Neutrophil (primary cell): ENCODE data around the gene RET.

ENCODE experiments used
- H3K27ac ChIP-seq: fragments of 200-600 bp; sonication (generic); 2 replicates; pipeline ENCODE4 v1.5.1; 2016; ENCODE audit warnings: mild to moderate bottlenecking, moderate library complexity
- H3K27me3 ChIP-seq: fragments of 200-600 bp; sonication (generic); 2 replicates; pipeline ENCODE4 v1.6.0; 2016; ENCODE audit warnings: mild to moderate bottlenecking
- H3K36me3 ChIP-seq: fragments of 200-600 bp; sonication (generic); 2 replicates; pipeline ENCODE4 v1.5.1; 2017
- H3K4me1 ChIP-seq, 2 experiments: fragments of 200-600 bp in 1 of 2; sonication (generic) in 1 of 2; 1 replicate in 1 of 2; 2 replicates in 1 of 2; pipeline versions ENCODE4 v1.5.1 to v1.6.1; 2013 to 2016; ENCODE audit warnings: low read depth in 1 of 2, low read length in 1 of 2, mild to moderate bottlenecking in 1 of 2, moderate library complexity in 1 of 2; ENCODE audit not compliant: control insufficient read depth in 1 of 2, insufficient read depth in 1 of 2
- H3K4me3 ChIP-seq, 2 experiments: fragments of 200-600 bp in 1 of 2; sonication (generic) in 1 of 2; 1 replicate in 1 of 2; 2 replicates in 1 of 2; pipeline ENCODE4 v1.5.1; 2013 to 2016; ENCODE audit warnings: low read depth in 1 of 2, low read length in 1 of 2, mild to moderate bottlenecking in 1 of 2, moderate library complexity in 1 of 2
- H3K9me3 ChIP-seq: fragments of 200-600 bp; sonication (generic); 2 replicates; pipeline ENCODE4 v1.5.1; 2016
- CTCF ChIP-seq: fragments of 200-600 bp; sonication (generic); IDR thresholded peaks from 2 replicates; pipeline ENCODE4 v1.5.1; 2016; ENCODE audit warnings: antibody characterized with exemption

The RET gene

GRCh38 chr10:43060291-43060690 is 16.6 kb upstream of the RET start:
- no peak for TF ChIP-seq CTCF
- H3K36me3 ChIP-seq: no peaks in the 10 kb centered on the region
- H3K27me3 ChIP-seq: peaks cover 14% of the 10 kb centered on the region
- no peaks in the 10 kb centered on the region for H3K9me3 ChIP-seq
- no peaks in the 10 kb centered on the region for H3K4me1 ChIP-seq
- no peak overlapping the region for H3K4me3 ChIP-seq
- no peak overlapping the region for H3K27ac ChIP-seq

- no peaks in the 10 kb centered on the region for H3K4me1 ChIP-seq
- no peaks in the 10 kb centered on the region for H3K9me3 ChIP-seq
- no peak for TF ChIP-seq CTCF
- H3K27me3 ChIP-seq: peaks cover 14% of the 10 kb centered on the region
- H3K36me3 ChIP-seq: no peaks in the 10 kb centered on the region
- H3K27ac ChIP-seq: no peak overlapping the region
- H3K4me3 ChIP-seq: no peak overlapping the region
Observed at GRCh38 chr10:43061331-43061730, 15.5 kb upstream of the RET start.

- no peaks in the 10 kb centered on the region for H3K36me3 ChIP-seq
- peaks cover 12% of the 10 kb centered on the region for H3K27me3 ChIP-seq
- no peak overlapping the region for H3K27ac ChIP-seq
- no peaks in the 10 kb centered on the region for H3K4me1 ChIP-seq
- no peak for TF ChIP-seq CTCF
- no peak overlapping the region for H3K4me3 ChIP-seq
- no peaks in the 10 kb centered on the region for H3K9me3 ChIP-seq
Observed at GRCh38 chr10:43061760-43062159, 15.1 kb upstream of the RET start.

GRCh38 chr10:43062402-43063160 is 14.3 kb upstream of the RET start:
- no peaks in the 10 kb centered on the region for H3K36me3 ChIP-seq
- no peak for TF ChIP-seq CTCF
- peaks cover 4% of the 10 kb centered on the region for H3K27me3 ChIP-seq
- no peak overlapping the region for H3K4me3 ChIP-seq
- no peak overlapping the region for H3K27ac ChIP-seq
- no peaks in the 10 kb centered on the region for H3K4me1 ChIP-seq
- no peaks in the 10 kb centered on the region for H3K9me3 ChIP-seq

GRCh38 chr10:43064331-43065075 is 12.4 kb upstream of the RET start:
- Histone ChIP-seq H3K36me3 (no peaks in the 10 kb centered on the region), H3K9me3 (no peaks in the 10 kb centered on the region), H3K27me3 (no peaks in the 10 kb centered on the region), H3K4me1 (no peaks in the 10 kb centered on the region), H3K27ac (no peak overlapping the region), H3K4me3 (no peak overlapping the region)
- TF ChIP-seq CTCF: no peak
